Activated CD4-positive, alpha-beta memory T cell treated with anti-CD3 and anti-CD28 coated beads for 36 hours (primary cell): ENCODE results near the gene RDH13. TPM values are rescaled to one million over a fixed set of nuclear protein-coding genes. Genes with fewer than 3 reads are reported as not detected.
A peak's percentile ranks its signal among the peaks of the same experiment; 100 is the strongest.
"Not testable (repeated sequence)": the region's sequence is repeated elsewhere in the genome, so short reads cannot be mapped to it uniquely, and the experiment has no call there.

Experiments used
- CTCF ChIA-PET: fragments of 350-600 bp; sonication (Branson Sonifier 250); formaldehyde crosslinking; loops from one replicate; lab custom pipeline; 2021; ENCODE audit warnings: antibody characterized with exemption, inconsistent platforms; lab: Charles Lee
- POLR2A ChIA-PET: fragments of 350-600 bp; sonication (Branson Sonifier 250); formaldehyde crosslinking; loops from one replicate; lab custom pipeline; 2021; ENCODE audit warnings: antibody characterized with exemption; lab: Charles Lee
- DNase-seq: peaks from one replicate; pipeline ENCODE4 v3.0.0-alpha.2; 2020
- H3K27ac Mint-ChIP-seq: one replicate; pipeline ENCODE4 v1.8.0; 2021; ENCODE audit warnings: mixed read lengths
- H3K27me3 Mint-ChIP-seq: one replicate; pipeline ENCODE4 v1.8.0; 2021; ENCODE audit warnings: mixed read lengths
- H3K36me3 Mint-ChIP-seq: one replicate; pipeline ENCODE4 v1.8.0; 2021; ENCODE audit warnings: mixed read lengths
- H3K4me1 Mint-ChIP-seq: one replicate; pipeline ENCODE4 v1.8.0; 2021; ENCODE audit warnings: low read depth, mixed read lengths
- H3K4me3 Mint-ChIP-seq: one replicate; pipeline ENCODE4 v1.8.0; 2021; ENCODE audit warnings: mild to moderate bottlenecking, mixed read lengths
- H3K9me3 Mint-ChIP-seq: one replicate; pipeline ENCODE4 v1.8.0; 2021; ENCODE audit warnings: mixed read lengths
- intact Hi-C: fragments of 100-400 bp; cut with micrococcal nuclease; formaldehyde crosslinking; loops from one replicate; pipeline ENCODE4 v1.15.1; 2023
- total RNA-seq, 2 experiments: library from RNA; stranded (reverse); gene quantifications; one replicate each; pipeline ENCODE4 v1.2.3, GENCODE V29; 2021

The RDH13 gene
- total RNA-seq, 2 experiments from 2014 or later = 11.0 to 12.8 TPM

GRCh38 chr19:55014714-55015113 is 48.2 kb downstream of the RDH13 start:
- peak; percentile 22 for DNase-seq
- intact Hi-C loops = no loop called here
- Mint-ChIP-seq H3K4me1 (no peaks in the 10 kb centered on the region), H3K27me3 (no peaks in the 10 kb centered on the region), H3K27ac (no peak overlapping the region), H3K4me3 (peak overlapping the region; percentile 61), H3K36me3 (peaks cover 25% of the 10 kb centered on the region), H3K9me3 (peaks cover 6% of the 10 kb centered on the region)
- CTCF ChIA-PET = no interaction called here
- POLR2A ChIA-PET = no interaction called here

- peaks cover 27% of the 10 kb centered on the region for H3K36me3 Mint-ChIP-seq
- H3K27ac Mint-ChIP-seq = no peak overlapping the region
- H3K4me1 Mint-ChIP-seq = peaks cover 2% of the 10 kb centered on the region
- DNase-seq = no peak
- intact Hi-C loops = no loop called here
- ChIA-PET CTCF (no interaction called here), POLR2A (no interaction called here)
- H3K27me3 Mint-ChIP-seq = no peaks in the 10 kb centered on the region
- H3K4me3 Mint-ChIP-seq = no peak overlapping the region
- peaks cover 11% of the 10 kb centered on the region for H3K9me3 Mint-ChIP-seq
These were observed 49.4 kb downstream of the RDH13 start for GRCh38 chr19:55013596-55013995.

- Mint-ChIP-seq H3K27ac (no peak overlapping the region), H3K4me3 (no peak overlapping the region), H3K4me1 (peaks cover 10% of the 10 kb centered on the region), H3K9me3 (peaks cover 22% of the 10 kb centered on the region), H3K36me3 (peaks cover 30% of the 10 kb centered on the region), H3K27me3 (no peaks in the 10 kb centered on the region)
- ChIA-PET CTCF (no interaction called here), POLR2A (no interaction called here)
- intact Hi-C loops = no loop called here
- DNase-seq = no peak
These were observed 50.6 kb downstream of the RDH13 start for GRCh38 chr19:55012306-55012705.

GRCh38 chr19:55010561-55010960 is 52.4 kb downstream of the RDH13 start:
- H3K36me3 Mint-ChIP-seq = peaks cover 41% of the 10 kb centered on the region
- intact Hi-C loops, DNase-seq, H3K4me3 Mint-ChIP-seq, CTCF ChIA-PET, POLR2A ChIA-PET, H3K27ac Mint-ChIP-seq, H3K27me3 Mint-ChIP-seq: not testable (repeated sequence)
- peaks cover 23% of the 10 kb centered on the region for H3K4me1 Mint-ChIP-seq
- peaks cover 34% of the 10 kb centered on the region for H3K9me3 Mint-ChIP-seq

GRCh38 chr19:55008781-55009180 is 54.2 kb downstream of the RDH13 start:
- H3K27me3 Mint-ChIP-seq, DNase-seq, H3K4me3 Mint-ChIP-seq, intact Hi-C loops, POLR2A ChIA-PET, H3K27ac Mint-ChIP-seq, CTCF ChIA-PET: not testable (repeated sequence)
- Mint-ChIP-seq H3K36me3 (peaks cover 46% of the 10 kb centered on the region), H3K9me3 (peaks cover 46% of the 10 kb centered on the region), H3K4me1 (peaks cover 23% of the 10 kb centered on the region)

GRCh38 chr19:55008189-55008588 is 54.8 kb downstream of the RDH13 start:
- POLR2A ChIA-PET, intact Hi-C loops, DNase-seq, CTCF ChIA-PET, H3K27ac Mint-ChIP-seq, H3K27me3 Mint-ChIP-seq, H3K4me3 Mint-ChIP-seq: not testable (repeated sequence)
- Mint-ChIP-seq H3K36me3 (peaks cover 50% of the 10 kb centered on the region), H3K4me1 (peaks cover 23% of the 10 kb centered on the region), H3K9me3 (peaks cover 49% of the 10 kb centered on the region)

GRCh38 chr19:55007537-55007936 is 55.4 kb downstream of the RDH13 start:
- intact Hi-C loops, DNase-seq, H3K27ac Mint-ChIP-seq, POLR2A ChIA-PET, H3K27me3 Mint-ChIP-seq, CTCF ChIA-PET, H3K4me3 Mint-ChIP-seq: not testable (repeated sequence)
- Mint-ChIP-seq H3K36me3 (peaks cover 50% of the 10 kb centered on the region), H3K4me1 (peaks cover 23% of the 10 kb centered on the region), H3K9me3 (peaks cover 49% of the 10 kb centered on the region)

GRCh38 chr19:55006795-55007194 is 56.2 kb downstream of the RDH13 start:
- intact Hi-C loops = loop anchor here (1.0 kb wide), 1 partner anchor 57 kb away; the partner anchor contains the start of gene RDH13
- H3K4me1 Mint-ChIP-seq = peaks cover 23% of the 10 kb centered on the region
- CTCF ChIA-PET, POLR2A ChIA-PET, DNase-seq, H3K27ac Mint-ChIP-seq, H3K27me3 Mint-ChIP-seq: not testable (repeated sequence)
- peaks cover 49% of the 10 kb centered on the region for H3K9me3 Mint-ChIP-seq
- peaks cover 50% of the 10 kb centered on the region for H3K36me3 Mint-ChIP-seq
- peak overlapping the region; percentile 52 for H3K4me3 Mint-ChIP-seq

GRCh38 chr19:55005684-55006488 is 57.1 kb downstream of the RDH13 start:
- DNase-seq = peak; percentile 61
- Mint-ChIP-seq H3K4me1 (peaks cover 23% of the 10 kb centered on the region), H3K4me3 (peak overlapping the region; percentile 85), H3K36me3 (peaks cover 47% of the 10 kb centered on the region), H3K27me3 (peaks cover 7% of the 10 kb centered on the region), H3K27ac (peak overlapping the region; percentile 77), H3K9me3 (peaks cover 49% of the 10 kb centered on the region)
- intact Hi-C loops = loop anchor here (1.0 kb wide), 1 partner anchor 57 kb away; the partner anchor contains the start of gene RDH13
- CTCF ChIA-PET = no interaction called here
- POLR2A ChIA-PET = interaction anchor here (0.6 kb wide), 1 partner anchor 482 kb away, joined by 3 read pairs; no protein-coding TSS in a partner anchor

GRCh38 chr19:55000761-55001160 is 62.2 kb downstream of the RDH13 start:
- Mint-ChIP-seq H3K4me3 (no peak overlapping the region), H3K9me3 (peaks cover 23% of the 10 kb centered on the region), H3K27ac (no peak overlapping the region), H3K36me3 (peaks cover 29% of the 10 kb centered on the region), H3K27me3 (peaks cover 9% of the 10 kb centered on the region), H3K4me1 (peaks cover 2% of the 10 kb centered on the region)
- ChIA-PET POLR2A (no interaction called here), CTCF (no interaction called here)
- DNase-seq = no peak
- intact Hi-C loops = no loop called here

GRCh38 chr19:54998751-54999239 is 64.2 kb downstream of the RDH13 start:
- H3K4me3 Mint-ChIP-seq, H3K27me3 Mint-ChIP-seq, POLR2A ChIA-PET, H3K27ac Mint-ChIP-seq, H3K9me3 Mint-ChIP-seq, CTCF ChIA-PET, H3K4me1 Mint-ChIP-seq, DNase-seq: not testable (repeated sequence)
- peaks cover 15% of the 10 kb centered on the region for H3K36me3 Mint-ChIP-seq
- intact Hi-C loops = loop anchor here (10.0 kb wide), 1 partner anchor 936 kb away; the partner anchor contains the start of gene NLRP13

- intact Hi-C loops = loop anchor here (10.0 kb wide), 1 partner anchor 939 kb away; the partner anchor contains the start of gene NLRP13
- POLR2A ChIA-PET = no interaction called here
- peaks cover 10% of the 10 kb centered on the region for H3K36me3 Mint-ChIP-seq
- peaks cover 2% of the 10 kb centered on the region for H3K27me3 Mint-ChIP-seq
- H3K9me3 Mint-ChIP-seq = peaks cover 4% of the 10 kb centered on the region
- no peak overlapping the region for H3K27ac Mint-ChIP-seq
- no peaks in the 10 kb centered on the region for H3K4me1 Mint-ChIP-seq
- DNase-seq = no peak
- CTCF ChIA-PET = no interaction called here
- H3K4me3 Mint-ChIP-seq = no peak overlapping the region
These were observed 67.4 kb downstream of the RDH13 start for GRCh38 chr19:54995561-54995960.
